GM12892 (cell line): ENCODE measurements around the gene CTSD.

Experiments used
- POLR2A ChIP-seq: IDR thresholded peaks from 2 replicates; pipeline ENCODE4 v1.6.1; 2011; ENCODE audit warnings: low read depth, low read length, control low read depth
- POLR2AphosphoS5 ChIP-seq: IDR thresholded peaks from 2 replicates; pipeline ENCODE4 v1.6.1; 2011; ENCODE audit warnings: low read depth, low read length, control low read depth
- TAF1 ChIP-seq: IDR thresholded peaks from 2 replicates; pipeline ENCODE4 v1.6.1; 2011; ENCODE audit warnings: low read depth, mild to moderate bottlenecking, control low read depth, low read length, borderline replicate concordance

GRCh38 chr11:1746511-1746931 lies 17.2 kb downstream of the CTSD start:
- TF ChIP-seq POLR2A (no peak), POLR2AphosphoS5 (no peak), TAF1 (no peak)
